NCI-H1436 treated with DMSO at 0.1 percent for 48 hours (cell line): ENCODE measurements around the gene ZMYND19.
"Not testable (repeated sequence)": the region's sequence is repeated elsewhere in the genome, so short reads cannot be mapped to it uniquely, and the experiment has no call there.

Experiments used
- DNase-seq: peaks from one replicate; lab custom pipeline; 2025; lab: John Stamatoyannopoulos, UW

ZMYND19 gene

DNA sequence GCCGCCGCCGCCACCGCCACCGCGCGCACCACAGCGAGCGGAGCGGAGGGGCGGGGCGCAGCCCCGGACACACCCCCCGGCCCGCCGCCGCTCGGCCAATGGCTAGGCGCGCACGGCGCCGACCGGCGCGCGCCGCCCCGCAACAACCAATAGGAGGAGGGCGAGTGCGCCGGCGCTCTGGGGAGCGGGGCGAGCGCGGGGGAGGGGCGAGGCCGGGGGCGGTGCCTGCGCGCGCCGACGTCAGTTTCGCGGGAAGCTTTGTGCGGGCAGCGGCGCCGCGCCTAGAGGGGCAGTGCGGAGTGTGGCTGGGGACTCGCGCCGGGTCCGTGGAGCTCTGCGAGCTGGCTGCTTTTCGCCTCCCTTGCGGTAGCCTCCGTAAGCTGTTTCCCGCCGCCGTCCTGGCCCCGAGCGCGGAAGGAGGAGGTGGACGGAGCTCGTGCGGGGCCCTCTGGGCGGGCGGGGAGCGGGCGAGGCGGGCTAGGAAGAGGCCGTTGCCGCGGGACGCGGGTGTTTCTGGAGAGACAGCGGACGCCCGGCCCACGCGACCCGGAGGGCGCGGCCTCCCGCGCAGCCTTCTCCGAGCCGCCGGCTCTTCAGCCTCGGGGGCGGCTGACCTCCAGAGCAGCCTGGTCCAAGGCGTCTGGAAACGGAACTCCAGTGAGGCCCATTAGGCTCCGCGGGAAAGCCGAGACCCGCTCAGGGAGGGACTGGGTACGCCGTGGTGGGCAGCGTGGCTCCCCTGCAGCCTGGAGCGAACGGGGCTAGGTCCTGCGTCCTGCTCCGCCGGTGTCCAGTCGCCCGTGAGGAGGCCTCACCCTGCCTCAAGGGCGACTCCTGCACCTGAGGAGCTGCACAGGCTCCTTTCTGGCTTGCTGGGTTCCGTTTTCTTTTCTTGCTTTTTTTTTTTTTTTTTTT is at the start of gene ZMYND19:
TSS of gene ZMYND19 (minus strand) at position 44 of the 915 bp plus-strand sequence. CDS start 249 bp downstream, outside the sequence.
- DNase-seq: peak; percentile 39

DNA sequence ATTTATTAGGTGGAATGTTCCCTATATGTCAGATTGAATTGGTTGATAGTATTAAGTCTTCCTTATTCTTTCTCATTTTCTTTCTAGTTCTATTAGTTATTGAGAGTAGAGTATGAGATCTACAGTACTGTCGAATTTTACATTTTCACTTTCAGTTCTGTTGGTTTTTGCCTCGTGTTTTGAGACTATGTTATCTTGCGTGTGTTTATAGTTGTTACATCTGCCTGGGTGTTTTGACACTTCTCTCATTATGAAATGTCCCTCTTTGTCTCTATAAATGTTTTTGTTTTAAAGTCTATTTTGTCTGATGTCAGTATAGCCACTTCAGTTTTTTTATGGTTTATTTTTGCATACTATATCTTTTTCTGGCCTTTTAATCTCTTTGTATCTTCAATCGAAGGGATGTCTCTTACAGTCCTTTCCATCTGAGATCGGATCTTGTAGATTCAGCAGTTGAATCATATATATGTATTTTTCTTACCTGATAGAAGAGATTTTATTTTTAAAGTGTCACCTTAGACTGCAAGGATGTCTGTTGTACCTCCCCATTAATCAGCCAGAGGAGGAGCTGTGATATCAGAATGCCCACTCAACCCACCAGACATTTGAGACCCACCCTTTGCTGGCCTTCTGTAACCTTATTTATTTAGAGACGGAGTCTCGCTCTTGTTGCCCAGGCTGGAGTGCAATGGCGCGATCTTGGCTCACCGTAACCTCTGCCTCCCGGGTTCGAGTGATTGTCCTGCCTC is 49.2 kb upstream of the ZMYND19 start:
- no peak for DNase-seq

DNA sequence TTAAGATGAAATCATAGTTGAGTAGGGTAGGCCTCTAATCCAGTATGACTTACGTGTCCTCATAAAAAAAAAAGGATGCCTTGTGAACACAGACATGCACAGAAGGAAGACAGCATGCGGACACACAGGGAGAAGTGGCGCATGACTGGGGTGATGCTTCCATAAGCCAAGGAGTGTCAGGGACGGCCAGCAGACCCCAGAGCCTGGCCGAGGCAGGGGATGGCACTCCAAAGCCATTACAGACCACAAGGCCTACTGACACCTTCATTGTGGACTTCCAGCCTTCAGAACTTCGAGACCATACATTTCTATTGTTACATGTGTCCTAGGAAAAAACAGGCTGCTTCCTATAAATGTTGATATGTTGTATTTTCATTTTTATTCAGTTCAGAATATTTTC is 48.4 kb upstream of the ZMYND19 start:
- DNase-seq: no peak

GRCh38 chr9:137634016-137634415 is 43.7 kb upstream of the ZMYND19 start:
- DNase-seq: no peak

DNA sequence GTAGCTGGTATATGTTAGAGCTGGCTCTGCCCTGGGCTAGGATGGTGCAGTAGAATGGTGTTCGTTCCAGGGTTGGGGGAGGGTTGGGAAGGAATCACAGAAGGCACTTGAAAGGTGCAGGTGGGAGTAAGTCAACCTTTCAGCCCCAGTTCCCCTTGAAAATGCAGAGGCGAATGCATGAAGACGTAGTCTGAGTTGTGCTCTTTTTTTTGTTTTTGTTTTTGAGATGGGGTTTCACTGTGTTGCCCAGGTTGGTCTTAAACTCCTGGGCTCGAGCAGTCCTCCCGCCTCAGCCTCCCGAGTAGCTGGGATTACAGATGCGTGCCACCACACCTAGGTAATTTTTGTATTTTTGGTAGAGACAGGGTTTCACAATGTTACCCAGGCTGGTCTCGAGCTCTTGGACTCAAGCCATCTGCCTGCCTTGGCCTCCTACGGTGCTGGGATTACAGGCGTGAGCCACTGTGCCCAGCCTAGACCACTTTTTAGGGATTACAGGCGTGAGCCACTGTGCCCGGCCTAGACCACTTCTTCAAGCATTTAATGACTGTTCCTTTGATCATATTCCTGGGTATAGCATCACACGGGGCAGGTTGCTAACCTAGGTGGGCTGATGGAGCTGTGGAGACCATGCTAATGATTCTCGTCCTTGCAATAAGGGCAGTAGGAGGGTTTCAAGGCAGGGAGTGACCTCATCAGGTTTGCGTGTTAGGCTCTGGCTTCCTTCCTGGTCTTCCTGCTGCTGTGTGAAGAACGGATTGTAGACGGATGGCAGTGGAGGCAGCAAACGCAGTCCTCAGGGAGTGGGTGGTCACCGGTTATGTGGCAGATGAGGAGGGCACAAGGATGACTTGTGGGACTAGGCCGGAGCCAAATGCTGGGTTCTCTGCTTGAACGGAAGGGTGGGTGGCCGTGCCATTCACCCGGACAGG is 42.2 kb upstream of the ZMYND19 start:
- DNase-seq: no peak

GRCh38 chr9:137631345-137632229 is 41.3 kb upstream of the ZMYND19 start:
- no peak for DNase-seq

DNA sequence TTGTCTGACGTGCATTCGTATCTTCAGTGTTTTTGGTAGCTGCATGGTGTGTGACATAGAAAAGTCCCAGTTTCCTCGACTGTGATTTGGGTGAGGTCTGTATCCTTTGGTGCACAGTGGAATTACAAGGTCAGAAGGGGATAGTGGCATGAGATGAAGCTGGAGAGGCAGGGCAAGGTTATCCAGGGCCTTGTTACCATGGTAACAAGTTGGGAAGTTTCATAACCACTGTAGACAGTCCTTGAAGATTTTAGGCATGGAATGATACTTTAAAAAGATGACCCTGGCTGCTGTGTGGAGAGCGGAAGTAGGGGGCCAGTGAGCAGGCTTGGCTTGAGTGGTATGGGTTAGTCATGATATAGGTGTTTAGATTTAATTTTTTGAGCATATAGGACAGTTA is 40.4 kb upstream of the ZMYND19 start:
- no peak for DNase-seq

- DNase-seq: no peak
Measured at GRCh38 chr9:137630126-137630525, 39.8 kb upstream of the ZMYND19 start.

DNA sequence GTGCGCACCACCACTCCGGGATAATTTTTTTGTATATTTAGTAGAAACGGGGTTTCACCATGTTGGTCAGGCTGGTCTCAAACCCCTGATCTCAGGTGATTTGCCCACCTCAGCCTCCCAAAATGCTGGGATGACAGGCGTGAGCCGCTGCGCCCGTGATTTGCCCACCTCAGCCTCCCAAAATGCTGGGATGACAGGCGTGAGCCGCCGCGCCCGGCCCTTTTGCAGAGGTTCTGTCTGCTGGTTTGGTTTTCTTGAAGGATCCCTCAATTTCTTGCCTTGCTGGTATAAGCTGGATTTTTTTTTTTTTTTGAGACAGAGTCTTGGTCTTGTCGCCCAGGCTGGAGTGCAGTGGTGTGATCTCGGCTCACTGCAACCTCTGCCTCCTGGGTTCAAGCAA is 37.1 kb upstream of the ZMYND19 start:
- DNase-seq: not testable (repeated sequence)

- DNase-seq: no peak
Measured at GRCh38 chr9:137626464-137626863, 36.2 kb upstream of the ZMYND19 start.

DNA sequence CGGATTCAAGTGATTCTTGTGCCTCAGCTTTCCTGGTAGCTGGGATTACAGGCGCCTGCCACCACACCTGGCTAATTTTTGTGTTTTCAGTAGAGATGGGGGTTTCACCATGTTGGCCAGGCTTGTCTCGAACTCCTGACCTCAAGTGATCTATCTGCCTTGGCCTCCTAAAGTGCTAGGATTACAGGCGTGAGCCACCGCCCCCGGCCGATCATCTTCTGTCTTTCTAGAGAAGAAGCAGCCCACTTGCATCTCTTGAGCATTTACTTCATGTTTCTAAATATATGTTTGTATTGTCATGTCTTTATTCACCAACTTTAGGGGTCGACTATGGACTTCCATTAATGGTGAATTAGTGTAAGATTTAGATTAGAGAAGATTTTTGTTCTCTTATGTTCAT is 31.9 kb upstream of the ZMYND19 start:
- DNase-seq: not testable (repeated sequence)

DNA sequence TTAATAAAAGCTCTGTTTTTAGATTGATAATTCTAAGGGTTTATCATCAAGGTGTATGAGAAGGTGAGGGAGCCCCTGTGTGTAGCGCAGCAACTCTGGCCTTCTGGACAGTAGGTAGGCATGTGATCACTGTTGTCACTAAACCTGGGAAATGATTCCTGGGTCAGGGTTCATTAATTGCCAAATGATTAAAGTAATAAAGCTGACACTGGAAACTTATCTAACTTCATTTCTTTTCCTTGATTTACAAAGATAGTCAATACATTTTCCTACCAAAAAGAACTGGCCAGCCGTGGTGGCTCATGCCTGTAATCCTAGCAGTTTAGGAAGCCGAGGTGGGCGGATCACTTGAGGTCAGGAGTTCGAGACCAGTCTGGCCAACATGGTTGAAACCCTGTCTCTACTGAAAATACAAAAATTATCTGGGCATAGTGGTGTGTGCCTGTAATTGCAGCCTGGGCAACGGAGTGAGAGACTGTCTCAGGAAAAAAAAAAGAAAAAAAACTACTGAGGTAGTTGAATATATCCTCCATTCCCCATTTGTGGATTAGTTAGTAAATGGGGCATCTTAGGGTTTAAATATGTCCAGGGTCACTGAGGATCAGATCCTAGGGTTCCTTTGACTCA is 30.9 kb upstream of the ZMYND19 start:
- no peak for DNase-seq

- DNase-seq: no peak
Measured at GRCh38 chr9:137620581-137620980, 30.3 kb upstream of the ZMYND19 start.

- DNase-seq: no peak
Measured at GRCh38 chr9:137620048-137620405, 29.7 kb upstream of the ZMYND19 start.

GRCh38 chr9:137619240-137620047 is 29.1 kb upstream of the ZMYND19 start:
- no peak for DNase-seq

- no peak for DNase-seq
Measured at GRCh38 chr9:137618105-137619067, 28.1 kb upstream of the ZMYND19 start, which contains the start of gene EHMT1. EHMT1 (plus strand) TSS chr9:137619005; CDS start chr9:137619029, 24 bp downstream.

DNA sequence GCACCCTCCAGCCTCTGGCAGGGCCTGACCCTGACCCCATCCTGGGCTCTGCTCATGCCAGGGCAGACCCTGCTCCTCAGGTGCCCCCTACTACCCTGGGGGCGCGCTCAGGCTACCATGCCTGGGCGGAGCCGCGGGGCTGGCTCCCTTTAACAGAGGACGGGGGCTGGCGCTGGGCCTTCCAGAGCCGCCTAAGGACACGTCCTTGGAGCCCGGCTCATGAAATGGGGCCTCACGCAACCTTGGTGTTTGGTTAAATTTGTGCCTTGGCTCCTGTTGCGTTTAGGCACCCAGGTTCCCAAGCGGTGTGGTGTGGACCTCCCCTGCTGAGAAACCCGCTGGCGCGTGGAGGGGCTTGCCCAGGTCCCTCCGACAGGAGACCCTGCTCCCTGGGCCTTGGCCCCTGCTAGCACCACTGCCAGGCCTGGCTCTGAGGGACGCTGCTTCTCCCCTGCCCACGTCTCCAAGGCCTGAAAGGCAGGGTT is 25.1 kb upstream of the ZMYND19 start:
- DNase-seq: no peak
